ENCODE data around the gene GUCY2C.

- TF ChIP-seq CTCF (IDR thresholded peaks at IDR 0.05; ENCODE audit: low read depth, low read length) (no peak), EZH2phosphoT487 (IDR thresholded peaks at IDR 0.05; ENCODE audit: low read depth) (no peak)
Observed at GRCh38 chr12:14597480-14597879, 98.9 kb downstream of the GUCY2C start.

Measured in OCI-LY3 (cell line).